ENCODE measurements around the gene NRXN3. TPM values are rescaled to one million over a fixed set of nuclear protein-coding genes. Genes with fewer than 3 reads are reported as not detected.

NRXN3 gene
- total and polyA plus RNA-seq, 2 of the 13 experiments (the other 11 are each of a cell fraction or from before 2014, with no cell fraction given): 0.03 TPM; not detected in 1

DNA sequence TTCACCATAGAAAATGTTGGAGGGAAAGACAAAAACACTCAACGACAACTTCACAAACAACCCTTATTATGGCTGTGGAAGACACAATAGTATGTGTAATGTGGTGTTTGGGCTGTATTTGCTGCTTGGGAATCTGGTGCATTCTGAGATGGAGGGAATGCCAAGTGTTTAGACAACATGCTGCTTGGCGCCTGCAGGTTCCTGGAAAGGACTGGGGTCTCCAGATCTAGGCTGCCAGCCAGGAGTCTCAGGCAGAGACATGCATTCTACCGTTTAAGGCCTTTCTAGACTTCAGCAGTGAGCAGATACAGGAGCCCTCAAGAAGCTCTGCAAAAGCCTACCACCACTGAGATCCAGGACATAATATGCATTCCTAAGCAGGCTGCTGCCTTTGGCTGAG lies 418.7 kb downstream of the NRXN3 start (continued):
- TF ChIP-seq FOXP1 (IDR thresholded peaks at IDR 0.05) (no peak), FOXP1 (CRISPR knock-in tag; IDR thresholded peaks at IDR 0.05) (no peak), GMEB2 (CRISPR knock-in tag; IDR thresholded peaks at IDR 0.05; ENCODE audit: low read depth) (no peak), ZNF10 (CRISPR knock-in tag; IDR thresholded peaks at IDR 0.05; ENCODE audit: borderline replicate concordance, low read depth) (no peak)

- no peaks in the 10 kb centered on the region for H3K36me3 ChIP-seq (replicated peaks in 1 of 2; ENCODE audit: control insufficient read depth in 1 of 2, insufficient read depth in 2 of 2, low read length in 2 of 2)
- ATAC-seq (no peak), FAIRE-seq (no peak), DNase-seq (ENCODE audit: low spot score) (no peak)
- no peak overlapping the region for H3K27ac ChIP-seq (ENCODE audit: extremely low read length, insufficient read depth, low read length)
- ChIA-PET POLR2A (no interaction called here), CTCF (ENCODE audit: low intra/inter-chr PET ratio, low total read pairs) (no interaction called here)
- H3K27me3 ChIP-seq (ENCODE audit: control insufficient read depth in 1 of 2, insufficient read depth in 2 of 2, low read length in 2 of 2): no peaks in the 10 kb centered on the region
- 62% methylated on average over 10 of the region's 13 CpGs for WGBS (ENCODE audit: low lambda C conversion rate)
- H3K4me3 ChIP-seq (replicated peaks in 1 of 3; ENCODE audit: insufficient read depth in 1 of 3, low read depth in 2 of 3, low read length in 3 of 3): no peak overlapping the region
- H3K4me1 ChIP-seq (ENCODE audit: insufficient read depth, low read length): no peaks in the 10 kb centered on the region
- in situ Hi-C loops (cut with HindIII; ENCODE audit: extremely low pct_ligation_motif_present, low pct_unique_long_range_greater_than_20kb) (loop anchor here (10.0 to 25.0 kb wide), 2 partner anchors 568 to 730 kb away; no protein-coding TSS in a partner anchor), intact Hi-C loops (cut with micrococcal nuclease; ENCODE audit: unreplicated experiment) (loop anchor here (10.0 kb wide), 2 partner anchors 568 to 728 kb away; no protein-coding TSS in a partner anchor)
- no peaks in the 10 kb centered on the region for H3K9me3 ChIP-seq (ENCODE audit: low read length)
- H2AFZ ChIP-seq (ENCODE audit: low read length): no peak overlapping the region
- no TSS peak for BruUV-seq (replicated peaks)
- no peak overlapping the region for H3K9ac ChIP-seq (ENCODE audit: insufficient read depth, low read depth, low read length)
- H4K20me1 ChIP-seq (ENCODE audit: insufficient read depth, low read length): no peaks in the 10 kb centered on the region
- no peaks in the 10 kb centered on the region for H3K79me2 ChIP-seq (ENCODE audit: insufficient read depth, low read length)
- H3K4me2 ChIP-seq (ENCODE audit: low read depth, low read length): no peak overlapping the region
- TF ChIP-seq, protein P1, sequence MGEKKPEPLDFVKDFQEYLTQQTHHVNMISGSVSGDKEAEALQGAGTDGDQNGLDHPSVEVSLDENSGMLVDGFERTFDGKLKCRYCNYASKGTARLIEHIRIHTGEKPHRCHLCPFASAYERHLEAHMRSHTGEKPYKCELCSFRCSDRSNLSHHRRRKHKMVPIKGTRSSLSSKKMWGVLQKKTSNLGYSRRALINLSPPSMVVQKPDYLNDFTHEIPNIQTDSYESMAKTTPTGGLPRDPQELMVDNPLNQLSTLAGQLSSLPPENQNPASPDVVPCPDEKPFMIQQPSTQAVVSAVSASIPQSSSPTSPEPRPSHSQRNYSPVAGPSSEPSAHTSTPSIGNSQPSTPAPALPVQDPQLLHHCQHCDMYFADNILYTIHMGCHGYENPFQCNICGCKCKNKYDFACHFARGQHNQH (CRISPR knock-in tag; IDR thresholded peaks at IDR 0.05): no peak
- TF ChIP-seq ZNF138 (CRISPR knock-in tag; IDR thresholded peaks at IDR 0.05; ENCODE audit: low read depth) (no peak), ZNF33B (CRISPR knock-in tag; IDR thresholded peaks at IDR 0.05) (no peak), SIN3B (IDR thresholded peaks at IDR 0.05; ENCODE audit: low read length) (no peak), TSC22D2 (CRISPR knock-in tag; IDR thresholded peaks at IDR 0.05; ENCODE audit: borderline replicate concordance) (no peak), ZNF629 (CRISPR knock-in tag; conservative IDR thresholded peaks at IDR 0.05) (no peak), ZSCAN30 (CRISPR knock-in tag; IDR thresholded peaks at IDR 0.05) (no peak), ZNF317 (CRISPR knock-in tag; IDR thresholded peaks at IDR 0.05) (no peak), RELA (CRISPR knock-in tag; IDR thresholded peaks at IDR 0.05) (no peak)
- TF ChIP-seq, protein P2, sequence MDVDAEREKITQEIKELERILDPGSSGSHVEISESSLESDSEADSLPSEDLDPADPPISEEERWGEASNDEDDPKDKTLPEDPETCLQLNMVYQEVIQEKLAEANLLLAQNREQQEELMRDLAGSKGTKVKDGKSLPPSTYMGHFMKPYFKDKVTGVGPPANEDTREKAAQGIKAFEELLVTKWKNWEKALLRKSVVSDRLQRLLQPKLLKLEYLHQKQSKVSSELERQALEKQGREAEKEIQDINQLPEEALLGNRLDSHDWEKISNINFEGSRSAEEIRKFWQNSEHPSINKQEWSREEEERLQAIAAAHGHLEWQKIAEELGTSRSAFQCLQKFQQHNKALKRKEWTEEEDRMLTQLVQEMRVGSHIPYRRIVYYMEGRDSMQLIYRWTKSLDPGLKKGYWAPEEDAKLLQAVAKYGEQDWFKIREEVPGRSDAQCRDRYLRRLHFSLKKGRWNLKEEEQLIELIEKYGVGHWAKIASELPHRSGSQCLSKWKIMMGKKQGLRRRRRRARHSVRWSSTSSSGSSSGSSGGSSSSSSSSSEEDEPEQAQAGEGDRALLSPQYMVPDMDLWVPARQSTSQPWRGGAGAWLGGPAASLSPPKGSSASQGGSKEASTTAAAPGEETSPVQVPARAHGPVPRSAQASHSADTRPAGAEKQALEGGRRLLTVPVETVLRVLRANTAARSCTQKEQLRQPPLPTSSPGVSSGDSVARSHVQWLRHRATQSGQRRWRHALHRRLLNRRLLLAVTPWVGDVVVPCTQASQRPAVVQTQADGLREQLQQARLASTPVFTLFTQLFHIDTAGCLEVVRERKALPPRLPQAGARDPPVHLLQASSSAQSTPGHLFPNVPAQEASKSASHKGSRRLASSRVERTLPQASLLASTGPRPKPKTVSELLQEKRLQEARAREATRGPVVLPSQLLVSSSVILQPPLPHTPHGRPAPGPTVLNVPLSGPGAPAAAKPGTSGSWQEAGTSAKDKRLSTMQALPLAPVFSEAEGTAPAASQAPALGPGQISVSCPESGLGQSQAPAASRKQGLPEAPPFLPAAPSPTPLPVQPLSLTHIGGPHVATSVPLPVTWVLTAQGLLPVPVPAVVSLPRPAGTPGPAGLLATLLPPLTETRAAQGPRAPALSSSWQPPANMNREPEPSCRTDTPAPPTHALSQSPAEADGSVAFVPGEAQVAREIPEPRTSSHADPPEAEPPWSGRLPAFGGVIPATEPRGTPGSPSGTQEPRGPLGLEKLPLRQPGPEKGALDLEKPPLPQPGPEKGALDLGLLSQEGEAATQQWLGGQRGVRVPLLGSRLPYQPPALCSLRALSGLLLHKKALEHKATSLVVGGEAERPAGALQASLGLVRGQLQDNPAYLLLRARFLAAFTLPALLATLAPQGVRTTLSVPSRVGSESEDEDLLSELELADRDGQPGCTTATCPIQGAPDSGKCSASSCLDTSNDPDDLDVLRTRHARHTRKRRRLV (CRISPR knock-in tag; IDR thresholded peaks at IDR 0.05): no peak
Observed at GRCh38 chr14:78592616-78593219, 422.5 kb downstream of the NRXN3 start.

All from HepG2 (cell line).